H9 (cell line): ENCODE measurements around the gene MUSK. TPM values are rescaled to one million over a fixed set of nuclear protein-coding genes. Genes with fewer than 3 reads are reported as not detected.

Source experiments
- DNase-seq: peaks from one replicate; pipeline ENCODE4 v3.0.0-alpha.2; 2017
- H2AFZ ChIP-seq: one replicate; pipeline ENCODE4 v1.6.1; 2013; ENCODE audit warnings: mild to moderate bottlenecking, low read length, control low read depth, moderate library complexity
- H2AK5ac ChIP-seq: 2 replicates; pipeline ENCODE4 v1.6.1; 2013; ENCODE audit warnings: low read length, control low read depth, mixed read lengths; ENCODE audit not compliant: insufficient read length
- H2BK120ac ChIP-seq: one replicate; pipeline ENCODE4 v1.6.1; 2013; ENCODE audit warnings: low read depth, mild to moderate bottlenecking, low read length, control low read depth, inconsistent platforms; ENCODE audit not compliant: poor library complexity, severe bottlenecking
- H2BK12ac ChIP-seq: 2 replicates; pipeline ENCODE4 v1.6.1; 2013; ENCODE audit warnings: low read length, control low read depth, mixed read lengths, low read depth; ENCODE audit not compliant: insufficient read length
- H2BK15ac ChIP-seq: 2 replicates; pipeline ENCODE4 v1.6.1; 2013; ENCODE audit warnings: low read depth, low read length, control low read depth
- H2BK20ac ChIP-seq: one replicate; pipeline ENCODE4 v1.6.1; 2013; ENCODE audit warnings: low read depth, mild to moderate bottlenecking, low read length, control low read depth, inconsistent platforms; ENCODE audit not compliant: poor library complexity, severe bottlenecking
- H2BK5ac ChIP-seq: 2 replicates; pipeline ENCODE4 v1.6.1; 2013; ENCODE audit warnings: low read length, control low read depth, mixed read lengths; ENCODE audit not compliant: insufficient read length
- H3K14ac ChIP-seq: 2 replicates; pipeline ENCODE4 v1.6.1; 2013; ENCODE audit warnings: low read length, control low read depth; ENCODE audit not compliant: insufficient read depth
- H3K18ac ChIP-seq: 2 replicates; pipeline ENCODE4 v1.6.1; 2013; ENCODE audit warnings: low read depth, mild to moderate bottlenecking, mixed read lengths, low read length, control low read depth; ENCODE audit not compliant: insufficient read length
- H3K23ac ChIP-seq: 2 replicates; pipeline ENCODE4 v1.6.1; 2013; ENCODE audit warnings: low read length, control low read depth, mixed read lengths, low read depth; ENCODE audit not compliant: insufficient read length
- H3K23me2 ChIP-seq: 2 replicates; pipeline ENCODE4 v1.6.1; 2013; ENCODE audit warnings: low read depth, mild to moderate bottlenecking, mixed read lengths, low read length, control low read depth; ENCODE audit not compliant: insufficient read length, poor library complexity, severe bottlenecking
- H3K27ac ChIP-seq: 2 replicates; pipeline ENCODE4 v1.5.1; 2013; ENCODE audit warnings: low read length, control low read depth, mixed read lengths, low read depth; ENCODE audit not compliant: insufficient read length
- H3K27me3 ChIP-seq: 2 replicates; pipeline ENCODE4 v1.6.1; 2013; ENCODE audit warnings: low read length, control low read depth, inconsistent platforms; ENCODE audit not compliant: insufficient read depth
- H3K4ac ChIP-seq: 2 replicates; pipeline ENCODE4 v1.6.1; 2013; ENCODE audit warnings: low read depth, mild to moderate bottlenecking, control low read depth, inconsistent platforms, low read length, moderate library complexity
- H3K4me1 ChIP-seq: 2 replicates; pipeline ENCODE4 v1.6.1; 2013; ENCODE audit warnings: low read length, control low read depth, inconsistent platforms; ENCODE audit not compliant: insufficient read depth
- H3K4me2 ChIP-seq: 2 replicates; pipeline ENCODE4 v1.6.1; 2013; ENCODE audit warnings: low read length, control low read depth, mixed read lengths; ENCODE audit not compliant: insufficient read length, insufficient read depth
- H3K56ac ChIP-seq: 2 replicates; pipeline ENCODE4 v1.6.1; 2013; ENCODE audit warnings: low read depth, mild to moderate bottlenecking, mixed read lengths, low read length, control low read depth; ENCODE audit not compliant: insufficient read length
- H3K79me1 ChIP-seq: 2 replicates; pipeline ENCODE4 v1.6.1; 2013; ENCODE audit warnings: low read depth, mild to moderate bottlenecking, moderate library complexity, low read length, control low read depth, inconsistent platforms; ENCODE audit not compliant: insufficient read depth, poor library complexity, severe bottlenecking
- H3K79me2 ChIP-seq: 2 replicates; pipeline ENCODE4 v1.6.1; 2013; ENCODE audit warnings: low read length, control low read depth, inconsistent platforms; ENCODE audit not compliant: insufficient read depth
- H3K9ac ChIP-seq: 2 replicates; pipeline ENCODE4 v1.6.1; 2013; ENCODE audit warnings: low read length, control low read depth, mixed read lengths; ENCODE audit not compliant: insufficient read length; ENCODE audit errors: extremely low read depth
- H3K9me3 ChIP-seq: one replicate; pipeline ENCODE4 v1.6.1; 2013; ENCODE audit warnings: low read depth, low read length, inconsistent platforms; ENCODE audit not compliant: control insufficient read depth
- H3T11ph ChIP-seq: one replicate; pipeline ENCODE4 v1.6.1; 2013; ENCODE audit warnings: mild to moderate bottlenecking, low read length, control low read depth, inconsistent platforms
- H4K20me1 ChIP-seq: one replicate; pipeline ENCODE4 v1.6.1; 2013; ENCODE audit not compliant: control insufficient read depth, insufficient read length, insufficient read depth
- H4K5ac ChIP-seq: 2 replicates; pipeline ENCODE4 v1.6.1; 2013; ENCODE audit warnings: low read depth, mild to moderate bottlenecking, mixed read lengths, low read length, control low read depth; ENCODE audit not compliant: insufficient read length
- H4K8ac ChIP-seq: replicated peaks from 2 replicates; pipeline ENCODE4 v1.6.1; 2013; ENCODE audit warnings: low read length, control low read depth, mixed read lengths, low read depth; ENCODE audit not compliant: insufficient read length
- H4K91ac ChIP-seq: 2 replicates; pipeline ENCODE4 v1.6.1; 2013; ENCODE audit warnings: low read depth, mild to moderate bottlenecking, moderate library complexity, mixed read lengths, low read length, control low read depth; ENCODE audit not compliant: insufficient read length
- H3K27ac Mint-ChIP-seq, 3 experiments: 2 replicates in 2 of 3; 3 replicates in 1 of 3; pipeline ENCODE4 v1.8.0; 2020 to 2021; ENCODE audit warnings: mixed read lengths in 3 of 3, mild to moderate bottlenecking in 1 of 3, moderate library complexity in 1 of 3
- H3K27me3 Mint-ChIP-seq: 2 replicates; pipeline ENCODE4 v1.8.0; 2021; ENCODE audit warnings: low read depth, mild to moderate bottlenecking, moderate library complexity, mixed read lengths
- H3K36me3 Mint-ChIP-seq, 3 experiments: 2 replicates in 2 of 3; 3 replicates in 1 of 3; pipeline ENCODE4 v1.8.0; 2020 to 2021; ENCODE audit warnings: low read depth in 3 of 3, mixed read lengths in 3 of 3; ENCODE audit not compliant: insufficient read depth in 1 of 3
- H3K4me1 Mint-ChIP-seq, 2 experiments: 2 replicates each; pipeline ENCODE4 v1.8.0; 2020; ENCODE audit warnings: mixed read lengths in 2 of 2
- H3K4me3 Mint-ChIP-seq, 2 experiments: 2 replicates in 1 of 2; 3 replicates in 1 of 2; pipeline ENCODE4 v1.8.0; 2020 to 2021; ENCODE audit warnings: mild to moderate bottlenecking in 2 of 2, mixed read lengths in 2 of 2, moderate library complexity in 1 of 2
- H3K9me3 Mint-ChIP-seq, 2 experiments: 2 replicates in 1 of 2; 3 replicates in 1 of 2; pipeline ENCODE4 v1.8.0; 2020; ENCODE audit warnings: mild to moderate bottlenecking in 2 of 2, mixed read lengths in 2 of 2, moderate library complexity in 1 of 2
- CTCF ChIP-seq: fragments of 200-600 bp; sonication (generic); conservative IDR thresholded peaks from 3 replicates; pipeline ENCODE4 v1.8.0; 2021; ENCODE audit warnings: antibody characterized with exemption, mild to moderate bottlenecking
- WGBS: extraction: QIAGEN DNeasy Blood & Tissue Kit; methylation state at CpG from one replicate; pipeline ENCODE4 v1.1.7; 2013; ENCODE audit warnings: missing lambda C conversion rate, low lambda C conversion rate, mixed read lengths; ENCODE audit not compliant: insufficient read length; ENCODE audit errors: extremely low coverage; 5-methylcytosine and 5-hydroxymethylcytosine counted together
- total RNA-seq: library from RNA; stranded (reverse); gene quantifications from 2 replicates; pipeline ENCODE4 v1.2.1, GENCODE V29; 2021

MUSK gene
- total RNA-seq, 1 experiment from 2014 or later, result not detected

GRCh38 chr9:110784309-110784708 is 115.7 kb downstream of the MUSK start:
- Histone ChIP-seq H3K9me3 (no peaks in the 10 kb centered on the region), H2BK120ac (no peak overlapping the region), H2BK20ac (no peak overlapping the region), H2BK12ac (no peak overlapping the region), H4K8ac (no peak overlapping the region), H3K4ac (no peak overlapping the region), H4K20me1 (no peaks in the 10 kb centered on the region), H3K9ac (no peak overlapping the region), H3K79me2 (no peaks in the 10 kb centered on the region), H2AFZ (no peak overlapping the region), H3T11ph (no peak overlapping the region), H3K27me3 (no peaks in the 10 kb centered on the region), H3K14ac (no peak overlapping the region), H3K56ac (no peak overlapping the region), H3K18ac (no peak overlapping the region), H3K4me2 (no peak overlapping the region), H4K91ac (no peak overlapping the region), H4K5ac (no peak overlapping the region), H3K4me1 (no peaks in the 10 kb centered on the region), H3K27ac (no peak overlapping the region), H3K23me2 (no peaks in the 10 kb centered on the region), H3K23ac (no peak overlapping the region), H2AK5ac (no peak overlapping the region), H2BK15ac (no peak overlapping the region), H2BK5ac (no peak overlapping the region), H3K79me1 (no peaks in the 10 kb centered on the region)
- no peak for TF ChIP-seq CTCF
- DNase-seq, result no peak
- Mint-ChIP-seq H3K4me1 (no peaks in the 10 kb centered on the region), H3K36me3 (no peaks in the 10 kb centered on the region), H3K9me3 (no peaks in the 10 kb centered on the region; a peak in 1 of 5 replicates), H3K4me3 (no peak overlapping the region), H3K27me3 (no peaks in the 10 kb centered on the region), H3K27ac (no peak overlapping the region)
- WGBS, result no CpG with 5 or more reads among the region's 1 CpG
